Esophagus squamous epithelium (tissue), 4 donors: ENCODE measurements around the gene RRAGA.

Experiments
- POLR2A ChIP-seq, 4 donors: fragments of 450-650 bp; IDR thresholded peaks; one replicate each; pipeline ENCODE4 v1.6.1; 2017; ENCODE audit warnings: antibody characterized with exemption in 4 of 4, mild to moderate bottlenecking in 4 of 4, moderate library complexity in 3 of 4
- TF ChIP-seq, protein P1 (sequence below), 6 experiments: fragments of 450-650 bp in 4 of 6; fragments of 200-600 bp in 2 of 6; sonication (generic) in 2 of 6; IDR thresholded peaks; one replicate each; pipeline ENCODE4 v1.5.1; 2016 to 2019; ENCODE audit warnings: antibody characterized with exemption in 6 of 6, mild to moderate bottlenecking in 4 of 6, moderate library complexity in 4 of 6

DNA sequence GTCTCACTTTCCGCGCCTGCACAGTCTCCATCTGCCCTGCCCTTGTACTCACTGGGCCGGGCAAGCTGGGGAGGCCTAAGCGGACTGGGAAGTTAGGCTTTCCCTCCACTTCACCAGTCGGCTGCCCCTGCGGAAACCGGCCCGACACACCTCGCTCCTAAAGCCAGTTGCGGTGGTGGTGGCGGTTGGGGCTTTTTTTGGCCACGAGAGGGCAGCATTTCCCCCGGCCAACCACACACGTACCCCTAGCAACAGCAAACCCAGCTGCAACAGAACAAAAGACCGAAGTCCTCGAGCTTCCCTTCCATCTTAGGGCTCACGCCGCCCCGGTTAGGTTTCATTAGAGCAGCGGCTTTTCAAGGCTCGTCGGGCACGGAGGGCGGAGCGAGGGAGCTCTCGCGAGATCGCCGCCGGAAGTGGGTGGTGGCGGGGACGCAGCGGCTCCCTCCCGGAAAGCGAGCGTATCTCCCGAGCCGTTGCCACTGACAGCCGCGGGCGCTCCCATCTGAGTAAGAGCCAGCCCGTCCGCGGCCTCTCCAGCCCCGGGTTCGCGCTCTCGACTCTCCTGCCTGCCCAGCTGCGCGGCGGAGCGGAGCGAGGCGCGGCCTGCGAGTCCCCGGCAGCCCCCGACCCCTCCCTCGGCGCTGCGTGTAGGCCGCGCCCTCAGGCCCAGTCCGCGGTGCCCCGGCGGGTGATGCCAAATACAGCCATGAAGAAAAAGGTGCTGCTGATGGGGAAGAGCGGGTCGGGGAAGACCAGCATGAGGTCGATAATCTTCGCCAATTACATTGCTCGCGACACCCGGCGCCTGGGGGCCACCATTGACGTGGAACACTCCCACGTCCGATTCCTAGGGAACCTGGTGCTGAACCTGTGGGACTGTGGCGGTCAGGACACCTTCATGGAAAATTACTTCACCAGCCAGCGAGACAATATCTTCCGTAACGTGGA, at the start of gene RRAGA:
- TF ChIP-seq, protein P1, sequence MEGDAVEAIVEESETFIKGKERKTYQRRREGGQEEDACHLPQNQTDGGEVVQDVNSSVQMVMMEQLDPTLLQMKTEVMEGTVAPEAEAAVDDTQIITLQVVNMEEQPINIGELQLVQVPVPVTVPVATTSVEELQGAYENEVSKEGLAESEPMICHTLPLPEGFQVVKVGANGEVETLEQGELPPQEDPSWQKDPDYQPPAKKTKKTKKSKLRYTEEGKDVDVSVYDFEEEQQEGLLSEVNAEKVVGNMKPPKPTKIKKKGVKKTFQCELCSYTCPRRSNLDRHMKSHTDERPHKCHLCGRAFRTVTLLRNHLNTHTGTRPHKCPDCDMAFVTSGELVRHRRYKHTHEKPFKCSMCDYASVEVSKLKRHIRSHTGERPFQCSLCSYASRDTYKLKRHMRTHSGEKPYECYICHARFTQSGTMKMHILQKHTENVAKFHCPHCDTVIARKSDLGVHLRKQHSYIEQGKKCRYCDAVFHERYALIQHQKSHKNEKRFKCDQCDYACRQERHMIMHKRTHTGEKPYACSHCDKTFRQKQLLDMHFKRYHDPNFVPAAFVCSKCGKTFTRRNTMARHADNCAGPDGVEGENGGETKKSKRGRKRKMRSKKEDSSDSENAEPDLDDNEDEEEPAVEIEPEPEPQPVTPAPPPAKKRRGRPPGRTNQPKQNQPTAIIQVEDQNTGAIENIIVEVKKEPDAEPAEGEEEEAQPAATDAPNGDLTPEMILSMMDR (IDR thresholded peaks at IDR 0.05) = peak; percentile 80 to 95 (median 92)
- peak in 3 of 4 donors; percentile 39 to 88 (median 84) for TF ChIP-seq POLR2A (IDR thresholded peaks at IDR 0.05)
